GM18508 (cell line): Measurements from ENCODE around the gene NTM.
"Not testable (repeated sequence)": the region's sequence is repeated elsewhere in the genome, so short reads cannot be mapped to it uniquely, and the experiment has no call there.

Experiments
- ATAC-seq: cut with Tn5 transposase; IDR thresholded peaks from one replicate; pipeline ENCODE4 v1.9.1; 2021; ENCODE audit warnings: moderate number of reproducible peaks; ENCODE audit not compliant: insufficient read depth, unreplicated experiment

Gene NTM

GRCh38 chr11:131370090-131370751 is at the start of gene NTM:
Gene NTM (plus strand): TSS chr11:131370615.
- no peak for ATAC-seq

- no peak for ATAC-seq
These were observed 45.4 kb upstream of the NTM start for GRCh38 chr11:131324921-131325570.

- ATAC-seq, result no peak
These were observed 43.6 kb upstream of the NTM start for GRCh38 chr11:131326829-131327228.

- no peak for ATAC-seq
These were observed 43.0 kb upstream of the NTM start for GRCh38 chr11:131327421-131327820.

GRCh38 chr11:131328843-131329242 is 41.6 kb upstream of the NTM start:
- ATAC-seq, result no peak

- no peak for ATAC-seq
These were observed 39.4 kb upstream of the NTM start for GRCh38 chr11:131331010-131331409.

GRCh38 chr11:131331546-131331945 is 38.9 kb upstream of the NTM start:
- ATAC-seq, result no peak

- ATAC-seq, result no peak
These were observed 35.8 kb upstream of the NTM start for GRCh38 chr11:131334601-131335000.

- not testable (repeated sequence) for ATAC-seq
These were observed 28.5 kb upstream of the NTM start for GRCh38 chr11:131341900-131342299.

GRCh38 chr11:131342442-131342841 is 28.0 kb upstream of the NTM start:
- not testable (repeated sequence) for ATAC-seq

GRCh38 chr11:131345406-131345805 is 25.0 kb upstream of the NTM start:
- ATAC-seq, result no peak

GRCh38 chr11:131349368-131350086 is 20.9 kb upstream of the NTM start:
- no peak for ATAC-seq

- ATAC-seq, result no peak
These were observed 19.5 kb upstream of the NTM start for GRCh38 chr11:131350872-131351271.

GRCh38 chr11:131351848-131352247 is 18.6 kb upstream of the NTM start:
- no peak for ATAC-seq

- ATAC-seq, result no peak
These were observed 16.6 kb upstream of the NTM start for GRCh38 chr11:131353766-131354165.

GRCh38 chr11:131354251-131354701 is 16.1 kb upstream of the NTM start:
- ATAC-seq, result no peak

- no peak for ATAC-seq
These were observed 14.2 kb upstream of the NTM start for GRCh38 chr11:131356206-131356605.

GRCh38 chr11:131365329-131365930 is 5.0 kb upstream of the NTM start:
- ATAC-seq, result no peak

- ATAC-seq, result no peak
These were observed 731 bp downstream of the NTM start for GRCh38 chr11:131370901-131371790.

- ATAC-seq, result no peak
These were observed 1.3 kb downstream of the NTM start for GRCh38 chr11:131371791-131372104.
